HUDEP-2 (cell line): ENCODE data around the gene ARRDC1.

Experiments
- DNase-seq, 76 experiments: peaks; one replicate each; lab custom pipeline; 2025; ENCODE audit not compliant: unreplicated experiment in 76 of 76; lab: John Stamatoyannopoulos, UW

The ARRDC1 gene

GRCh38 chr9:137632230-137633161 lies 27.0 kb downstream of the ARRDC1 start:
- no peak for DNase-seq

GRCh38 chr9:137634016-137634415 lies 28.5 kb downstream of the ARRDC1 start:
- no peak for DNase-seq

- DNase-seq = no peak
Measured at GRCh38 chr9:137638680-137639079, 33.2 kb downstream of the ARRDC1 start.

DNA sequence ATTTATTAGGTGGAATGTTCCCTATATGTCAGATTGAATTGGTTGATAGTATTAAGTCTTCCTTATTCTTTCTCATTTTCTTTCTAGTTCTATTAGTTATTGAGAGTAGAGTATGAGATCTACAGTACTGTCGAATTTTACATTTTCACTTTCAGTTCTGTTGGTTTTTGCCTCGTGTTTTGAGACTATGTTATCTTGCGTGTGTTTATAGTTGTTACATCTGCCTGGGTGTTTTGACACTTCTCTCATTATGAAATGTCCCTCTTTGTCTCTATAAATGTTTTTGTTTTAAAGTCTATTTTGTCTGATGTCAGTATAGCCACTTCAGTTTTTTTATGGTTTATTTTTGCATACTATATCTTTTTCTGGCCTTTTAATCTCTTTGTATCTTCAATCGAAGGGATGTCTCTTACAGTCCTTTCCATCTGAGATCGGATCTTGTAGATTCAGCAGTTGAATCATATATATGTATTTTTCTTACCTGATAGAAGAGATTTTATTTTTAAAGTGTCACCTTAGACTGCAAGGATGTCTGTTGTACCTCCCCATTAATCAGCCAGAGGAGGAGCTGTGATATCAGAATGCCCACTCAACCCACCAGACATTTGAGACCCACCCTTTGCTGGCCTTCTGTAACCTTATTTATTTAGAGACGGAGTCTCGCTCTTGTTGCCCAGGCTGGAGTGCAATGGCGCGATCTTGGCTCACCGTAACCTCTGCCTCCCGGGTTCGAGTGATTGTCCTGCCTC lies 34.0 kb downstream of the ARRDC1 start:
- no peak for DNase-seq

DNA sequence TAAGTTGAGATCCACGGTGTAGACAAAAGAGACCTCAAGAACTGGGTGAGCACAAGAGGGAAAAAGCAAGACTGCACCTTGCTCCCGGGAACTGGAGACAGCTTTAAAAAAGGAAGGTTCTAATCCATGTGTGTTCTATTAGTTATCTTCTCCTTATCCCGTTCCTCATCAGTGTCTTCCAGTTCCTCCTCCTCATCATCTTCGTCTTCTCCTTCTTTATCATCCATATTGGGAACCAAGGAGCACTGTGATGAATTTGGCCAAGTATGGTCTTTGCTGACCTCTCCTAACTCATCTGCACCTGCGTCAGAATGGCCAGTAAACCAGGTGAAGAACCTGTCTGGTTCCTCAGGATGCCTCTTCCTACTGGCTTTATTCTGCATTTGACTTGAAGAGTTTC lies 35.4 kb downstream of the ARRDC1 start:
- no peak for DNase-seq

DNA sequence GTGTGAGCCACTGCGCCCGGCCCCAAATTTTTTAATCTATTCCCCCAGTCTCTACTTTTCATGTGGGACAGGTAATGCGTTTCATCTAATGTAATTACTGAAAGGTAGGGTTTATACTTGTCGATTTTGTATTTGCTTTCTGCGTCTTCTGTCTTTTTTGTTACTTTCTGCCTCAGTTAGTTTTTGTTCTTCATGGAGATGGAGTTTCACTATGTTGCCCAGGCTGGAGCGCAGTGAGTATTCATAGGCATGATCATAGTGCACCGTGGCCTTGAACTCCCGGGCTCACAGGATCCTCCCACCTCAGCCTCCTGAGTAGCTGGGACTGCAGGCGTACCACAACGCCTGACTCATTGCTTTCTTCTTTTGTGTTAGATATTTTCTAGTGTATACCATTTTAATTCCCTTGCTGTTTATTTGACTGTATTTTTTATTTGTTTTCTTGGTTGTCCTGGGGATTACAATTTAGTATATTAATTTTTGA lies 36.7 kb downstream of the ARRDC1 start:
- DNase-seq = no peak

GRCh38 chr9:137642892-137643291 lies 37.4 kb downstream of the ARRDC1 start:
- no peak for DNase-seq

- DNase-seq = no peak
Measured at GRCh38 chr9:137643921-137644320, 38.4 kb downstream of the ARRDC1 start.

GRCh38 chr9:137645211-137645610 lies 39.7 kb downstream of the ARRDC1 start:
- DNase-seq = no peak

GRCh38 chr9:137646341-137646740 lies 40.9 kb downstream of the ARRDC1 start:
- no peak for DNase-seq

DNA sequence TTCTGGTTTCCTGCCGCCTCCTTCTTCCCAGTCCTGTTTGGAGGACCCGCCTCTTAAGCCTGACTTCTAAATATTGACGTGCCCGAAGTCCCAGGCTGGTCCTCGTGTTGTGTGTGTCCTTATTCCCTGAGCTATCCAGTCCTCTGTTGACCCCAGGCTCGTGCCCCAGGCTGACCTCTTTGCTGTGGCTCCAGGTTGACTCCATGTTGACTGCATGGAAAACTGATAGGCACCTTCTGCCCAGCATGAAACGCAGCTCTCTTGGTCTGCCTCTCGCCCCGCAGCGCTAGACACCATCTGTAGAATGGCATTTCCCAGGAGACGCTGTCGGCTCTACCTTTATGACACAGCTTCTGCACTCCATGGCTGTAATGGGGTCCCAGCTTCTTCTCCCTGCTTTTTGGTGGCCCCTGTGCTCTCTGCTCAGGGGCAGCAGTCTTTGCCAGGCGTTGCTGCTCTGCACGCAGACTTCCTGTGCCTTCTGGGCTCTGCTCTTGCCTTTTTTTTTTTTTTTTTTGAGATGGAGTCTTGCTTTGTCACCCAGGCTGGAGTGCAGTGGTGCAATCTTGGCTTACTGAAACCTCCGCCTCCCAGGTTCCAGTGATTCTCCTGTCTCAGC lies 41.7 kb downstream of the ARRDC1 start:
- DNase-seq = no peak

- DNase-seq = no peak
Measured at GRCh38 chr9:137648396-137648795, 42.9 kb downstream of the ARRDC1 start.

DNA sequence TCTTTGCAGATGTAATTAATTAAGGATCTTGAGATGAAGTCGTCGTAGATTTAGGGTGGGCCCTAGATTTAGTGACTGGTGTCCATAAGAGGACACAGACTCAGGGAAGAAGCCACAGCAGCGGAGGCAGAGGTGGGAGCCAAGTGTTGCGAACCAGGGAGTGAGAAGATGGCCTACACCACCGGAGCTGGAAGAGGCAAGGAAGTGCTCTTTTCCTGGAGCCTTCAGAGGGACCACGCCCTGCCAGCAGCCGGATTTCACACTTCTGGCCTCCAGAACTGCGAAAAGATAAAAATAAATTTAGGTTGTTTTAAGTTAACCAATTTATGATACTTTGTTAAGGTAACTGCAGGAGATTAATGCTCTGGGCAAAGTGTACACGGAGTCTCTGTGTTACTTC lies 44.1 kb downstream of the ARRDC1 start:
- no peak for DNase-seq

- DNase-seq = no peak
Measured at GRCh38 chr9:137650259-137650658, 44.8 kb downstream of the ARRDC1 start.

DNA sequence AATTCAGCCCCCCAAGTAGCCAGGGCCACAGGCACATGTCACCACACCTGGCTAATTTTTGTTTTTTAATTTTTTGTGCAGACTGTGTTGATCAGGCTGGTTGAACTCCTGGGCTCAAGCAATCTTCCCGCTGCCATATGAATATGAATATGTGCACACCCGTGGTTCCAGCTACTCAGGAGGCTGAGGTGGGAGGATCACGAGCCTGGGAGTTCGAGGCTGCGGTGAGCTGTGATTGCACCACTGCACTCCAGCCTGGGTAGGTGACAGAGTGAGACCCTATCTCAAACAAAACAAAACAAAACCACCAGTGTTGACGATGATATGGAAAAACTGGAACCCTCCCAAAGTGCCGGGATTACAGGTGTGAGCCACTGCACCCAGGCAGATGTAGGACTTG lies 45.3 kb downstream of the ARRDC1 start:
- DNase-seq = no peak

- no peak for DNase-seq
Measured at GRCh38 chr9:137656416-137656815, 50.9 kb downstream of the ARRDC1 start.

DNA sequence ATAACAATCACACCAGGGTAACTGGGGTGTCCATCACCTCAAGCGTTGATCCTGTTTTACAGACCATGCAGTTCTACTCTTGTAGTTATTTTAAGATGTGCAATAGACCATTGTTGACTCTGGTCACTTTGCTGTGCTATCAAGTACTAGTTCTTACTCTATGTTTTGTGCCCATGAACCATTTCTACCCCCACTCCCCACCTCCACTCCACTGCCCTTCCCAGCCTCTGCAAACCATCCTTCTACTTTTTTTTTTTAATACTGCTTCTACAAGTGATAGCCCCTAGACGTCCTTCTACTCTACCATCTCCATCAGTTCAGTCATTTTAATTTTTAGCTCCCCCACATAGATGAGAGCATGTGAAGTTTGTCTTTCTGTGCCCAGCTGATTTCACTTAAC lies 52.1 kb downstream of the ARRDC1 start:
- DNase-seq = no peak

DNA sequence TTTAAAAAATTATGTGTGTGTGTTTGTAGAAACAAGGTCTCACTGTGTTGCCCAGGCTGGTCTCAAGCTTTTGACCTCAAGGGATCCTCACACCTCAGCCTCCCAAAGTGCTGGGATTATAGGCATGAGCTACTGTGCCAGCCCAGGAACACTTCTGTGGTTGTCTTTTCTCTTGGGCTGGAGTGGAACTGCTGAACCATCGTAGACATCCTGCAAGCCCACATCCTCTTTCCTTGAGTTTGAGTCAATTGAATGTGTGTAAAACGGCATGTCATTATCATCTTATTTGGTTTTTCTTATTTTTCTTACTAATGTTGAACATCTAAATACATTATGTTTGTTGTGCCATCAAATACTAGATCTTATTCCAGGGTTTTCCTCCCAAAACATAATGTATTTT lies 53.3 kb downstream of the ARRDC1 start:
- no peak for DNase-seq

DNA sequence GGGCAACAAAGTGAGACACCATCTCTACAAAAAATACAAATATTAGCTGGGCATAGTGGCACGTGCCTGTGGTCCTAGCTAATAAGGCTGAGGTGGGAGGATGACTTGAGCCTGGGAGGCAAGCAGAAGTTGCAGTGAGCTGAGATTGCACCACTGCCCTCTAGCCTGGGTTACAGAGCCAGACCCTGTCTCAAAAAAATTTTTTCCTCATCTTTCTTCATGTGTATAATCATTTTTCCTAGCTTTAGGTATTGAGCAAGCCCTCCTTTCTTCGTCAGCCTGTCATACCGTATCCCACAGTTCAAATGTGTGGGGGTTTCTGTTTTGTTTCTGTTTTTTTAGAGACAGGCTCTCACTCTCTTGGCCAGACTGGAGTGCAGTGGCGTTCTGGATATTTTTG lies 54.7 kb downstream of the ARRDC1 start:
- no peak for DNase-seq

GRCh38 chr9:137663584-137663983 lies 58.1 kb downstream of the ARRDC1 start:
- no peak for DNase-seq

- no peak for DNase-seq
Measured at GRCh38 chr9:137664676-137665075, 59.2 kb downstream of the ARRDC1 start.
